ENCODE measurements around the gene EML1. TPM values are rescaled to one million over a fixed set of nuclear protein-coding genes. Genes with fewer than 3 reads are reported as not detected.

The EML1 gene
- total RNA-seq, 1 experiment from 2014 or later = 12.0 TPM

GRCh38 chr14:99976681-99977080 lies 183.5 kb downstream of the EML1 start:
- Histone ChIP-seq H3K4me1 (ENCODE audit: insufficient read depth, low read length) (peaks cover 14% of the 10 kb centered on the region), H3K4me3 (ENCODE audit: low read length) (no peak overlapping the region), H3F3A (ENCODE audit: low read length, unreplicated experiment) (no peaks in the 10 kb centered on the region), H3K36me3 (ENCODE audit: low read depth, low read length) (peaks cover 7% of the 10 kb centered on the region; the same call in 1 of the 2 replicates), H3K79me2 (ENCODE audit: low read length) (peaks cover 60% of the 10 kb centered on the region), H2AFZ (ENCODE audit: low read length) (no peak overlapping the region), H3K27ac (ENCODE audit: low read length) (no peak overlapping the region), H3K9ac (ENCODE audit: low read length) (no peak overlapping the region), H4K20me1 (ENCODE audit: low read length) (0 out of 2 replicates have a peak, but pooled peaks cover 6% of the 10 kb centered on the region), H3K27me3 (ENCODE audit: low read length) (no peaks in the 10 kb centered on the region), H3K4me2 (ENCODE audit: low read length) (no peak overlapping the region), H3K9me3 (ENCODE audit: low read length) (0 out of 2 replicates have a peak, but pooled peaks cover 6% of the 10 kb centered on the region), H3K9me2 (replicated peaks; ENCODE audit: low read length) (no peaks in the 10 kb centered on the region)
- TF ChIP-seq EZH2phosphoT487 (IDR thresholded peaks at IDR 0.05; ENCODE audit: borderline replicate concordance, low read length) (no peak), EZH2 (IDR thresholded peaks at IDR 0.05; ENCODE audit: low read length, unreplicated experiment) (no peak), CTCF (conservative IDR thresholded peaks at IDR 0.05; ENCODE audit: low read depth, low read length) (no peak)
- no peak for ATAC-seq
- DNase-seq = no peak
- no TSS peak for BruUV-seq (replicated peaks)
- ChIA-PET CTCF (no interaction called here), POLR2A (ENCODE audit: unreplicated experiment) (no interaction called here)
- intact Hi-C loops (cut with micrococcal nuclease) = no loop called here

- peaks cover 4% of the 10 kb centered on the region; the same call in 1 of the 2 replicates for H3K36me3 ChIP-seq (ENCODE audit: low read depth, low read length)
- ATAC-seq (peak; percentile 17), DNase-seq (no peak)
- intact Hi-C loops (cut with micrococcal nuclease) = no loop called here
- no peak overlapping the region for H3K9ac ChIP-seq (ENCODE audit: low read length)
- H3K27me3 ChIP-seq (ENCODE audit: low read length) = no peaks in the 10 kb centered on the region
- H3F3A ChIP-seq (ENCODE audit: low read length, unreplicated experiment) = no peaks in the 10 kb centered on the region
- H3K4me1 ChIP-seq (ENCODE audit: insufficient read depth, low read length) = peaks cover 14% of the 10 kb centered on the region
- H2AFZ ChIP-seq (ENCODE audit: low read length) = no peak overlapping the region
- CTCF ChIA-PET = interaction anchor here (0.6 kb wide), 1 partner anchor 266 kb away, joined by 4 read pairs; no protein-coding TSS in a partner anchor
- 0 out of 2 replicates have a peak, but pooled peaks cover 6% of the 10 kb centered on the region for H4K20me1 ChIP-seq (ENCODE audit: low read length)
- no TSS peak for BruUV-seq (replicated peaks)
- no peak overlapping the region for H3K4me3 ChIP-seq (ENCODE audit: low read length)
- H3K4me2 ChIP-seq (ENCODE audit: low read length) = peak overlapping the region; percentile 42
- no peak overlapping the region for H3K27ac ChIP-seq (ENCODE audit: low read length)
- peaks cover 34% of the 10 kb centered on the region for H3K79me2 ChIP-seq (ENCODE audit: low read length)
- no peaks in the 10 kb centered on the region for H3K9me2 ChIP-seq (replicated peaks; ENCODE audit: low read length)
- no peak for TF ChIP-seq EZH2 (IDR thresholded peaks at IDR 0.05; ENCODE audit: low read length, unreplicated experiment)
- no peak for TF ChIP-seq EZH2phosphoT487 (IDR thresholded peaks at IDR 0.05; ENCODE audit: borderline replicate concordance, low read length)
- TF ChIP-seq CTCF (conservative IDR thresholded peaks at IDR 0.05; ENCODE audit: low read depth, low read length) = no peak
- POLR2A ChIA-PET (ENCODE audit: unreplicated experiment) = no interaction called here
- no peaks in the 10 kb centered on the region for H3K9me3 ChIP-seq (ENCODE audit: low read length)
Measured at GRCh38 chr14:99980299-99980698, 187.1 kb downstream of the EML1 start.

DNA sequence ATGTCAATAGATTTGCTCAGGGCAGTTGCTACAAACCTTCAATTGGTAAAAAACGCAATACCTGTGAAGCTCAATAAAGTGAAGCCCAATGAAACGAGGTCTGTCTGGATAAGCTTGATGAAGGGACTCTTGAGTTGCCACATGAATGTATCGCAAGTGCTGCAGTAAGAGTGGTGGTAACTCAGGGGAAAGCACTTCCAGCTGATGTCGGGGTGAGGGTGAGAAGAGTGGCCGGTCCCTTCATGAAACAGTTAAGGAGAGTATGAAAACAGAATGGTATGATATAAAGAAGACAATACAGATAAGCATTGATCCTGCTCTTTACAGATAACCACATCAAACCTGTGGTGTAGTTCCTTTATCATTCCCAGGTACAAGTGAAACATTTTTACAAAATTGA lies 188.6 kb downstream of the EML1 start:
- ChIA-PET POLR2A (ENCODE audit: unreplicated experiment) (no interaction called here), CTCF (interaction anchor here (0.6 kb wide), 2 partner anchors 49 to 147 kb away, joined by 4 read pairs; no protein-coding TSS in a partner anchor)
- Histone ChIP-seq H3F3A (ENCODE audit: low read length, unreplicated experiment) (no peaks in the 10 kb centered on the region), H3K79me2 (ENCODE audit: low read length) (peaks cover 22% of the 10 kb centered on the region), H3K27me3 (ENCODE audit: low read length) (no peaks in the 10 kb centered on the region), H3K27ac (ENCODE audit: low read length) (no peak overlapping the region), H3K4me2 (ENCODE audit: low read length) (no peak overlapping the region), H3K9me3 (ENCODE audit: low read length) (no peaks in the 10 kb centered on the region), H3K4me3 (ENCODE audit: low read length) (no peak overlapping the region), H3K4me1 (ENCODE audit: insufficient read depth, low read length) (peaks cover 14% of the 10 kb centered on the region), H4K20me1 (ENCODE audit: low read length) (0 out of 2 replicates have a peak, but pooled peaks cover 6% of the 10 kb centered on the region), H3K36me3 (ENCODE audit: low read depth, low read length) (no peaks in the 10 kb centered on the region), H3K9me2 (replicated peaks; ENCODE audit: low read length) (no peaks in the 10 kb centered on the region), H2AFZ (ENCODE audit: low read length) (no peak overlapping the region), H3K9ac (ENCODE audit: low read length) (no peak overlapping the region)
- TF ChIP-seq EZH2phosphoT487 (IDR thresholded peaks at IDR 0.05; ENCODE audit: borderline replicate concordance, low read length) (no peak), CTCF (conservative IDR thresholded peaks at IDR 0.05; ENCODE audit: low read depth, low read length) (no peak), EZH2 (IDR thresholded peaks at IDR 0.05; ENCODE audit: low read length, unreplicated experiment) (no peak)
- ATAC-seq = no peak
- intact Hi-C loops (cut with micrococcal nuclease) = loop anchor here (1.0 to 2.0 kb wide), 4 partner anchors 49 to 211 kb away; no protein-coding TSS in a partner anchor
- no TSS peak for BruUV-seq (replicated peaks)
- DNase-seq = no peak

All from PC-3 (cell line).